Neural crest cell (in vitro differentiated cells): ENCODE results near the gene CASKIN1. TPM values are rescaled to one million over a fixed set of nuclear protein-coding genes. Genes with fewer than 3 reads are reported as not detected.
A peak's percentile ranks its signal among the peaks of the same experiment; 100 is the strongest.

Experiments used
- DNase-seq: peaks from one replicate; pipeline ENCODE4 v3.0.0; 2021; ENCODE audit warnings: low read depth, mixed read lengths, low spot score
- H3K27ac Mint-ChIP-seq: one replicate; pipeline ENCODE4 v1.8.0; 2021; ENCODE audit warnings: mild to moderate bottlenecking, mixed read lengths; ENCODE audit not compliant: unreplicated experiment
- H3K27me3 Mint-ChIP-seq: 2 replicates; pipeline ENCODE4 v1.8.0; 2021; ENCODE audit warnings: low read depth, mild to moderate bottlenecking, mixed read lengths
- H3K36me3 Mint-ChIP-seq: 2 replicates; pipeline ENCODE4 v1.8.0; 2021; ENCODE audit warnings: low read depth, mild to moderate bottlenecking, mixed read lengths
- H3K4me1 Mint-ChIP-seq: 2 replicates; pipeline ENCODE4 v1.8.0; 2021; ENCODE audit warnings: mixed read lengths
- H3K4me3 Mint-ChIP-seq: one replicate; pipeline ENCODE4 v1.8.0; 2021; ENCODE audit warnings: mild to moderate bottlenecking, mixed read lengths
- H3K9me3 Mint-ChIP-seq: 2 replicates; pipeline ENCODE4 v1.8.0; 2021; ENCODE audit warnings: mixed read lengths
- CTCF ChIP-seq: fragments of 200-600 bp; sonication (generic); conservative IDR thresholded peaks from 2 replicates; pipeline ENCODE4 v1.5.0; 2021; ENCODE audit warnings: antibody characterized with exemption, mild to moderate bottlenecking
- total RNA-seq: library from RNA; stranded (reverse); gene quantifications from 2 replicates; pipeline ENCODE4 v1.2.1, GENCODE V29; 2021

CASKIN1 gene
- total RNA-seq, 1 donor from 2014 or later = 20.2 TPM

- Mint-ChIP-seq H3K27me3 (peaks cover 3% of the 10 kb centered on the region), H3K27ac (peak overlapping the region; percentile 57), H3K9me3 (no peaks in the 10 kb centered on the region), H3K4me1 (peaks cover 31% of the 10 kb centered on the region), H3K36me3 (peaks cover 6% of the 10 kb centered on the region), H3K4me3 (peak overlapping the region; percentile 83)
- no peak for TF ChIP-seq CTCF
- no peak for DNase-seq
Measured at GRCh38 chr16:2159175-2159838, 37.1 kb downstream of the CASKIN1 start.

DNA sequence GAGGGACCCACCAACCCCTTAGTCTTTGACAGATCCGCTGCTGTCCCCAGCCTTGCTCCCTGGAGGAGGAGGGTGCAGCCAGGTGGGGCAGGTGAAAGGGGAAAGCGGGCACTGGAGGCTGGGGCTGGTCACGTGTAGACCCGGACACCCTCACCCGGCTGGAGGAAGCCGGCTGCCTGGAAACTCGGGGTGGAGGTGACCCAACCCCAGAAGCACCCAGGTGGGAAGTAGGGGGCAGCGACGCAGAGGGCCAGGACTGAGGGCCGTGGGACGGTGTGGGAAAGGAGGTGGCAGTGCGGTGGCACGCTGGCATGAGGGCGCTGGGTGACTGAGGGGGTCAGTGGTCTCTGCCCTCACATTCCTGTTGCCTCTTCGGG, 38.2 kb downstream of the CASKIN1 start:
- H3K4me3 Mint-ChIP-seq = peak overlapping the region; percentile 83
- no peak overlapping the region for H3K27ac Mint-ChIP-seq
- no peak for TF ChIP-seq CTCF
- no peaks in the 10 kb centered on the region for H3K9me3 Mint-ChIP-seq
- peaks cover 3% of the 10 kb centered on the region for H3K27me3 Mint-ChIP-seq
- DNase-seq = no peak
- peaks cover 8% of the 10 kb centered on the region for H3K36me3 Mint-ChIP-seq
- H3K4me1 Mint-ChIP-seq = peaks cover 42% of the 10 kb centered on the region

- no peak for DNase-seq
- H3K4me3 Mint-ChIP-seq = peak overlapping the region; percentile 92
- peaks cover 3% of the 10 kb centered on the region for H3K27me3 Mint-ChIP-seq
- H3K36me3 Mint-ChIP-seq = peaks cover 9% of the 10 kb centered on the region
- H3K4me1 Mint-ChIP-seq = peaks cover 44% of the 10 kb centered on the region
- no peak for TF ChIP-seq CTCF
- H3K9me3 Mint-ChIP-seq = no peaks in the 10 kb centered on the region
- H3K27ac Mint-ChIP-seq = no peak overlapping the region
Measured at GRCh38 chr16:2157480-2158261, 38.7 kb downstream of the CASKIN1 start.

GRCh38 chr16:2156849-2157224, 39.6 kb downstream of the CASKIN1 start:
- Mint-ChIP-seq H3K9me3 (no peaks in the 10 kb centered on the region), H3K27me3 (peaks cover 3% of the 10 kb centered on the region)
- TF ChIP-seq CTCF = no peak

DNA sequence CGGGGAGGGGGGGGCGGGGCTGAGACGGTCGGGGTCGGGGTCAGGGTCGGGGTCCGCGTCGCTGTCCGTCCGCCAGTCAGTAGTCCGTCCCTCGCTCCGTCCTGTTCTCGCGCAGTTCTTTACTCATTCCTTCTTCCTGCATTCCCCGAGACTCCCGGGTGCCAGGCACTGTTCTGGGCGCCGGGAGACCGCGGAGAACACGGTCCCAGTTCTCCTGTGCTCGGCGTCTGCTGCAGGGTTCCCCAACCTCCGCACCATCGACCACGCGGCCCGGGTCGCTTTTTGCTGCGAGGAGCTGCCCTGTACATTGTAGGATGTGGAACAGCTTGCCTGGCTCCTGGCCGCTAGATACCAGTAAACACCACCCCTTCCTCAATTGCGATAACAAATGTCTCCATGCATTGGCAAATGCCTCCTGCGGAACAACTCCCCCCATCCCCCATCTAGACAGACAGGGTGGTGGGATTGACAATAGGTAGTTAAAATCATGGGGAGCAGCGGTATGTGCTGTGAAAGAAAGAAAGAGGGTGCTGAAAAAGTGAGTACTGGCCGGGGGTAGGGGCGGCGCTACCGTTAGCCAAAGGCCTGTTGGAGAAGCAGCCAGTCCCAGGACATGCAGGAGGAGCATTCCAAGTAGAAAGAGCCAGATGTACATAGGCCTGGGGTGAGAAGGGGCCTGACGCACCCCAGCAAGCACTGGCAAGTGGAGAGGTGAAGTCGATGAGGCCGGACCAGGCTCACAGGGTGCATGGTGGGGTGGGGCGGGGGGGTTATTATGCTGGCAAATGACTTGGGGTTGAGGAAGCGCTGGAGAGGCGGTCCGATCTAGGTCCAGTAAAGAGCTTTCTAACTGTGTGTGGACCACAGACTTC, 40.2 kb downstream of the CASKIN1 start:
- peaks cover 3% of the 10 kb centered on the region for H3K27me3 Mint-ChIP-seq
- H3K9me3 Mint-ChIP-seq = no peaks in the 10 kb centered on the region
- H3K4me1 Mint-ChIP-seq = peaks cover 51% of the 10 kb centered on the region
- H3K36me3 Mint-ChIP-seq = peaks cover 11% of the 10 kb centered on the region
- peak overlapping the region; percentile 87 for H3K27ac Mint-ChIP-seq
- no peak for TF ChIP-seq CTCF
- H3K4me3 Mint-ChIP-seq = peak overlapping the region; percentile 92
- DNase-seq = no peak

More at GRCh38 chr16:2156849-2157224, 39.6 kb downstream of the CASKIN1 start:
- Mint-ChIP-seq H3K36me3 (peaks cover 9% of the 10 kb centered on the region), H3K4me3 (peak overlapping the region; percentile 92), H3K4me1 (peaks cover 45% of the 10 kb centered on the region), H3K27ac (peak overlapping the region; percentile 92)
- DNase-seq = no peak
